ENCODE data around the gene PURA.
A peak's percentile ranks its signal among the peaks of the same experiment; 100 is the strongest.

Gene PURA

DNA sequence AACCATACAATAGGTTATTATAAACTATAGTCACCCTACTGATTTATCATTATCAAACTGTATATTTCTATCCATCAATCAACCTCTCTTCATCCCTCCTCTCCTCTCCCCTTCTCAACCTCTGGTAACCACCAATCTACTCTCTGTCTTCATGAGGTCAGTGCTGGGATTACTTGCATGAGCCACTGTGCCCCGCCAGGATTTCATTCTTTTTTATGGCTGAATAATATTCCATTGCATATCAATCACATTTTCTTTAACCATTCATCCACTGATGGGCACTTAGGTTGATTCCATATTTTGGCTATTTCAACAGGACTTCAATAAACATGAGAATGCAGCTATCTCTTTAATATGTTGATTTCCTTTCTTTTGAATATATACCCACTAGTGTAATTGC, 10.8 kb upstream of the PURA start:
- no peak for DNase-seq (ENCODE audit: low read depth in 2 of 2)
- TF ChIP-seq, protein P1, sequence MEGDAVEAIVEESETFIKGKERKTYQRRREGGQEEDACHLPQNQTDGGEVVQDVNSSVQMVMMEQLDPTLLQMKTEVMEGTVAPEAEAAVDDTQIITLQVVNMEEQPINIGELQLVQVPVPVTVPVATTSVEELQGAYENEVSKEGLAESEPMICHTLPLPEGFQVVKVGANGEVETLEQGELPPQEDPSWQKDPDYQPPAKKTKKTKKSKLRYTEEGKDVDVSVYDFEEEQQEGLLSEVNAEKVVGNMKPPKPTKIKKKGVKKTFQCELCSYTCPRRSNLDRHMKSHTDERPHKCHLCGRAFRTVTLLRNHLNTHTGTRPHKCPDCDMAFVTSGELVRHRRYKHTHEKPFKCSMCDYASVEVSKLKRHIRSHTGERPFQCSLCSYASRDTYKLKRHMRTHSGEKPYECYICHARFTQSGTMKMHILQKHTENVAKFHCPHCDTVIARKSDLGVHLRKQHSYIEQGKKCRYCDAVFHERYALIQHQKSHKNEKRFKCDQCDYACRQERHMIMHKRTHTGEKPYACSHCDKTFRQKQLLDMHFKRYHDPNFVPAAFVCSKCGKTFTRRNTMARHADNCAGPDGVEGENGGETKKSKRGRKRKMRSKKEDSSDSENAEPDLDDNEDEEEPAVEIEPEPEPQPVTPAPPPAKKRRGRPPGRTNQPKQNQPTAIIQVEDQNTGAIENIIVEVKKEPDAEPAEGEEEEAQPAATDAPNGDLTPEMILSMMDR (IDR thresholded peaks at IDR 0.05; ENCODE audit: low read depth, low read length): no peak
- H3K4me3 ChIP-seq (replicated peaks in 1 of 2; ENCODE audit: low read depth in 2 of 2, low read length in 2 of 2): no peak overlapping the region

DNA sequence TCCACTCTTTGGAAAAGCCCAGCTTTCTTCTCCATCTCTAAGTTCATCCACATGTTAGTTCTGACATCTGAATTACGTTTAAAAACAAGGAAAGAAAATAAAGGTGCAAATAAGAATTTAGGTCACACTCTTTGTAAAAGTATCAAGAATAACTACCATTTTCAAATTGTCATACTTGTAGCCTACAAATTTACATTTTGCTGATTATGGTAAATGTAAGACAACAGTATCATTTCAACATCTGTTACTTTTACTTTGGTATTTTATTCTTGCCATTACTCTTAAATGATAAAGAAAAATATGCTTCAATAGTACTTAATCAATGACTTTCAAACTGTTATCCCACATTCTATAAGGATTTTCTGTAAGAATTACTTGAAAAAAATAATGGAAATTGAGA, 9.8 kb upstream of the PURA start:
- TF ChIP-seq, protein P1 (IDR thresholded peaks at IDR 0.05; ENCODE audit: low read depth, low read length): no peak
- DNase-seq (ENCODE audit: low read depth in 2 of 2): no peak
- no peak overlapping the region for H3K4me3 ChIP-seq (replicated peaks in 1 of 2; ENCODE audit: low read depth in 2 of 2, low read length in 2 of 2)

DNA sequence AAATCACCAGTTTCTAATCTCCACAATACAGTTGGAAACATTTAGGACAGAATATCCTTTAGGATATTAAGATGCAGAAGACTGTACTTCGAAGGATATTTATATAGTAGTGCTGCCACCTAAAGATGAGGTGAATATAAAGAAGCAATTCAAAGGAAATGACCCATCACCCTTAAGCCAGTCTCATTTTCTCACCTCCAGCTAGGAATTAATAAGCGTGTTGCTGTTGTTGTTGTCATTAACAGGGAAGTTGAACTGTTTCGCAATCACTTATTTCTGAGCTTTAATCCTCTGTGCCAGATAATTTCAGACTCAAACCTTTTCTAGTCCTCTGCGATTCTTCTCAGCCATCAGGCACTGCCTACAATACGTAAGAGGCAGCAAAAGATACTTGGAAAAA, 7.8 kb upstream of the PURA start:
- DNase-seq (ENCODE audit: low read depth in 2 of 2): no peak
- TF ChIP-seq, protein P1 (IDR thresholded peaks at IDR 0.05; ENCODE audit: low read depth, low read length): no peak
- H3K4me3 ChIP-seq (replicated peaks in 1 of 2; ENCODE audit: low read depth in 2 of 2, low read length in 2 of 2): no peak overlapping the region

DNA sequence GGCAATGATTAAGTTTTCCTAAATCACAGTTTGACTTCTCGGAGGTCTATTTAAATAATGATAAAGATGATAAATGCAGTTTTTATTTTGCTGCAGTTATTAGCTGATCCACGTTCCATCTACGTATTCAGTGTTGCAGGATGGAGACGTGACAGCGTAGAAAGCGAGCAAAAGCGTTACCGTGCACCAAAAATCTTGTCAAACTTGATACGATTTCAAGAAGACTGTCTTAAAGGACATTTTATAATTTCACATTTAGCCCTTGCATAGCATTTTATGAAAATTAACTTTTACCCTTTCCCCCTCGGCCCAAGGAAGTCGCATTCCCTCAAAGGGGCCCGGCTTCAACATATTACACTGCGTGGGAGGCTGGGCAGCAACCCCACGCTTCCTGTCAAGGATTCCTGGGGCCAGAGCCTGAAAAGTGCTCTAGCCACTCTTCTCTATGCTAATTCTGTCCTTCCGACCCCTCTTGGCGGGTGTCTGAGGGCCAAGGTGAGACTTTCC, 7.1 kb upstream of the PURA start:
- DNase-seq (ENCODE audit: low read depth in 2 of 2): no peak
- TF ChIP-seq, protein P1 (IDR thresholded peaks at IDR 0.05; ENCODE audit: low read depth, low read length): no peak
- H3K4me3 ChIP-seq (replicated peaks in 1 of 2; ENCODE audit: low read depth in 2 of 2, low read length in 2 of 2): peak overlapping the region; percentile 80 to 84

DNA sequence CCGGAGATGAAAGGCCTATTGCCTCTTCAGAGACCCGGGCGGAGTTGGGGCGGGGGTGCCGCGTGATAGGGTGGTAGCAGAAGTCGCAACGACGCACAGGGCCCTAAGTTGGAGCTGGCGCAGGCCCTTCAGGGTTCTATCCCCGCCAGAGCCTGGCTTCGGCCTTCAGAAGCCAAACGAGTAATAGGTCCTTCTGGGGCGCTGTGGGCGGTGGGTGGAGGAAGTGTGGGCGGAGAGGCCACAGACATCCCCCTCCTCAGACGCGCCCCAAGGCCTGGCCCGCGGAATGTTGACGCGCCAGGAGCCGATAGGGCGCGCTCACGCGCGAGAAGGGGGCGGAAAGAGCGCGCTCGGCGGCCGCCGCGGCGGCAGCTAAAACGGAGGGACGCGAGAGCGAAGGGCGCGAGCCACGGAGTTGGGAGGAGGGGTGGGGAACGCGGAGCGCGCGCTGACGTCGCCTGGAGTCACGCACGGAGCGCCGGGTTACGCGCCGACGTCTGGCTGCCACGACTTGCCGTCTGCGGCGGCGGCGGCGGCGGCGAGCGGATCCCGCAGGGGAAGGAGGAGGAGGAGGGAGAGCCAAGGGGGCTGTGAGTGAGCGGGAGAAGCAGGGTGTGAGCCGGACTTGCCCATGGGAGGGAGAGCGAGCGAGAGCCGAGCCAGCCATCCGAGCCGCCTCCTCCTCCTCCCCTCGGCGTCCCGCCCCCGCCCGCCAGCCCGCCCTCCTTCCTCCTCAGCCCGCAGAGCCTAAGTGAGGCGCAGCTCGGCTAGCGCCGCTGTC, 6.4 kb upstream of the PURA start:
- TF ChIP-seq, protein P1 (IDR thresholded peaks at IDR 0.05; ENCODE audit: low read depth, low read length): no peak
- peak overlapping the region; percentile 80 to 84 for H3K4me3 ChIP-seq (replicated peaks in 1 of 2; ENCODE audit: low read depth in 2 of 2, low read length in 2 of 2)
- peak; percentile 93 to 94 for DNase-seq (ENCODE audit: low read depth in 2 of 2)

DNA sequence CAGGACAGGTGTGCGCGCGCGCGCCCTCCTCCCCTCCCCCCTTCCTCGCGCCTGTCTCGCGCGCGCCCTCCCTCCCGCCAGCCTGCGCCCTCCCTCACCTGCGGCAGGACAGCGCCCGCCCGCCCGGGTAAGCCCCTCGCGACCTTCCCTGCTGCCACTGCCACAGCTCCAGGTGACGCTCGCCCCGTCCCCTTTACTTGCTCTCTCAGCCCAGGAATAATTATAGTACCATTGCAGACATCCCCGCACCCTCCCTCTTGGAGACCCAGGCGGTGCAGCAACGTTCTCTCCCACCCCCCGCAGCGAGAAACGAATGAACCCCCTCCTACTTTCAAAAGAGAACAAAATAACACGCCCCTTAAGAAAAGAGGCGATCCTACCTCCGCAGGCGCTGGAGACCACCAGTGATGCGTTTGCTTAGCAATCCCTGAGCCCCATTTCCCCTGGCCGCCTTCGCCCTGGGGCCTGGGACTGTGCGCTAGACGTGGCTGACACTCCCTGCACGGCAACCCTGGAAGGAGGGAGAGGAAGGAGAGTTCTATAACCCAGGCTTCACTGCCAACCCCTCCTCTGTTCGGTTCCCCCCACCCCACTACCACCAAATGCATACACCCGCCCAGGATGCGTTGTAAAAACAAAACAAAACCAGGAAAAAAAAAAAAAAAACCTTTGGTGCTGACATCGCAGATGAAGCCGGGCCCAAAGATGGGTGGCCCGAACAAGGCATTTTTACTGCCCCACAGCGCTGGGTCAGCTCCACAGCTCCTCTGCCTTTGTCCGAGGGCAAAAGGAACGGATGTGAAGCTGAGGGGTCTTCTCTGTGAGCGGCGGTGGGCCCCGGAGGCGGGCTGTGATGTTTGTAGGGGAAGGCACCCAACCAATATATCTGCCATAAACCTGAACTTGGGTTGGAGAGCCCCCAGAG, 5.6 kb upstream of the PURA start:
- peak overlapping the region; percentile 80 to 84 for H3K4me3 ChIP-seq (replicated peaks in 1 of 2; ENCODE audit: low read depth in 2 of 2, low read length in 2 of 2)
- TF ChIP-seq, protein P1 (IDR thresholded peaks at IDR 0.05; ENCODE audit: low read depth, low read length): no peak
- DNase-seq (ENCODE audit: low read depth in 2 of 2): no peak

Measured in cardiac fibroblast (primary cell).